IMR-90 (cell line): Measurements from ENCODE around the gene GLRX2. TPM values are rescaled to one million over a fixed set of nuclear protein-coding genes. Genes with fewer than 3 reads are reported as not detected.
A peak's percentile ranks its signal among the peaks of the same experiment; 100 is the strongest.

Experiments
- ATAC-seq: fragments of 200-7000 bp; cut with Tn5 transposase; 2 replicates; pipeline ENCODE4 v1.9.1; 2020; ENCODE audit warnings: low read depth, mild to moderate bottlenecking, moderate library complexity
- BruUV-seq: library from RNA; stranded (reverse); fragments of 400-500 nt; replicated peaks from 2 replicates; lab custom pipeline; 2021; lab: Mats Ljungman, UMichigan
- CTCF ChIA-PET: fragments of 300-600 bp; formaldehyde crosslinking; extraction: SDS; loops from one replicate; lab custom pipeline; 2021; ENCODE audit warnings: antibody characterized with exemption; lab: Yijun Ruan, JAX
- POLR2A ChIA-PET: fragments of 300-600 bp; sonication (Branson Sonifier 250); formaldehyde crosslinking; loops from one replicate; lab custom pipeline; 2022; ENCODE audit warnings: antibody characterized with exemption; ENCODE audit not compliant: unreplicated experiment; lab: Charles Lee
- DNase-seq: peaks from one replicate; pipeline ENCODE4 v3.0.0; 2013
- H2AFZ ChIP-seq: replicated peaks from 2 replicates; pipeline ENCODE3; 2013; ENCODE audit warnings: low read length, mild to moderate bottlenecking; ENCODE audit not compliant: poor library complexity
- H2AK5ac ChIP-seq: 2 replicates; pipeline ENCODE4 v1.6.1; 2013; ENCODE audit warnings: low read depth, low read length, inconsistent platforms
- H2AK9ac ChIP-seq: replicated peaks from 2 replicates; pipeline ENCODE3; 2013; ENCODE audit warnings: mild to moderate bottlenecking, low read depth, low read length, moderate library complexity; ENCODE audit not compliant: poor library complexity
- H2BK120ac ChIP-seq: 2 replicates; pipeline ENCODE4 v1.6.1; 2013; ENCODE audit warnings: low read depth, low read length, inconsistent platforms
- H2BK15ac ChIP-seq: 3 replicates; pipeline ENCODE4 v1.6.1; 2013; ENCODE audit warnings: low read depth, low read length, inconsistent platforms
- H2BK20ac ChIP-seq: 2 replicates; pipeline ENCODE4 v1.6.1; 2013; ENCODE audit warnings: low read depth, mild to moderate bottlenecking, inconsistent platforms, low read length, moderate library complexity
- H2BK5ac ChIP-seq: 2 replicates; pipeline ENCODE4 v1.6.1; 2013; ENCODE audit warnings: mild to moderate bottlenecking, low read depth, low read length, inconsistent platforms; ENCODE audit not compliant: poor library complexity, severe bottlenecking
- H3K14ac ChIP-seq: replicated peaks from 2 replicates; pipeline ENCODE4 v1.6.1; 2013; ENCODE audit warnings: low read depth, low read length, inconsistent platforms
- H3K18ac ChIP-seq: 2 replicates; pipeline ENCODE4 v1.6.1; 2013; ENCODE audit warnings: low read depth, low read length, control low read depth
- H3K23ac ChIP-seq: 2 replicates; pipeline ENCODE4 v1.6.1; 2013; ENCODE audit warnings: low read depth, low read length, inconsistent platforms
- H3K27ac ChIP-seq: 2 replicates; pipeline ENCODE4 v1.5.1; 2013; ENCODE audit warnings: mild to moderate bottlenecking, control low read depth, low read length; ENCODE audit not compliant: insufficient read depth
- H3K27me3 ChIP-seq: 2 replicates; pipeline ENCODE4 v1.6.1; 2013; ENCODE audit warnings: low read length; ENCODE audit not compliant: control insufficient read depth, insufficient read depth
- H3K36me3 ChIP-seq: 2 replicates; pipeline ENCODE4 v1.6.1; 2013; ENCODE audit warnings: low read length, mixed read lengths; ENCODE audit not compliant: control insufficient read depth, insufficient read depth
- H3K4ac ChIP-seq: 2 replicates; pipeline ENCODE4 v1.6.1; 2013; ENCODE audit warnings: low read depth, low read length, inconsistent platforms
- H3K4me1 ChIP-seq: 2 replicates; pipeline ENCODE4 v1.6.1; 2013; ENCODE audit warnings: low read length, mixed read lengths; ENCODE audit not compliant: control insufficient read depth, insufficient read depth
- H3K4me2 ChIP-seq: 2 replicates; pipeline ENCODE4 v1.6.1; 2013; ENCODE audit warnings: low read depth, mild to moderate bottlenecking, control low read depth, low read length, moderate library complexity
- H3K4me3 ChIP-seq: 2 replicates; pipeline ENCODE4 v1.5.1; 2013; ENCODE audit warnings: low read depth, mild to moderate bottlenecking, control low read depth, low read length, moderate library complexity; ENCODE audit not compliant: insufficient read depth
- H3K56ac ChIP-seq: 2 replicates; pipeline ENCODE4 v1.6.1; 2013; ENCODE audit warnings: low read length, inconsistent platforms; ENCODE audit not compliant: insufficient read depth; ENCODE audit errors: extremely low read depth
- H3K79me1 ChIP-seq, 2 experiments: 2 replicates each; pipeline ENCODE4 v1.6.1; 2013; ENCODE audit warnings: low read length in 2 of 2, inconsistent platforms in 1 of 2, low read depth in 1 of 2
- H3K9ac ChIP-seq: 2 replicates; pipeline ENCODE4 v1.6.1; 2013; ENCODE audit warnings: low read depth, low read length, control low read depth
- H3K9me1 ChIP-seq: 2 replicates; pipeline ENCODE4 v1.6.1; 2013; ENCODE audit warnings: low read length, inconsistent platforms; ENCODE audit not compliant: insufficient read depth
- H3K9me3 ChIP-seq: 2 replicates; pipeline ENCODE4 v1.6.1; 2013; ENCODE audit warnings: low read length; ENCODE audit not compliant: control insufficient read depth, insufficient read depth
- H4K20me1 ChIP-seq: 2 replicates; pipeline ENCODE4 v1.6.1; 2013; ENCODE audit warnings: low read length, inconsistent platforms; ENCODE audit not compliant: insufficient read depth
- H4K5ac ChIP-seq: 2 replicates; pipeline ENCODE4 v1.6.1; 2013; ENCODE audit warnings: mild to moderate bottlenecking, low read depth, low read length, control low read depth
- H4K8ac ChIP-seq, 2 experiments: 2 replicates each; pipeline ENCODE4 v1.6.1; 2013; ENCODE audit warnings: low read depth in 2 of 2, low read length in 2 of 2, control low read depth in 1 of 2, inconsistent platforms in 1 of 2
- H4K91ac ChIP-seq: 2 replicates; pipeline ENCODE4 v1.6.1; 2013; ENCODE audit warnings: low read depth, low read length, inconsistent platforms; ENCODE audit not compliant: insufficient read depth
- BHLHE40 ChIP-seq: fragments of 150-350 bp; IDR thresholded peaks from 2 replicates; pipeline ENCODE4 v1.6.1; 2016; ENCODE audit warnings: mild to moderate bottlenecking, low read depth, low read length
- CEBPB ChIP-seq: IDR thresholded peaks from 2 replicates; pipeline ENCODE4 v1.6.1; 2012; ENCODE audit warnings: low read depth, low read length, improper control_type of control experiment
- CHD1 ChIP-seq: IDR thresholded peaks from 2 replicates; pipeline ENCODE4 v1.6.1; 2012; ENCODE audit warnings: low read depth, low read length, improper control_type of control experiment
- ELK1 ChIP-seq: fragments of 150-350 bp; IDR thresholded peaks from 2 replicates; pipeline ENCODE4 v1.6.1; 2016; ENCODE audit warnings: low read depth, mild to moderate bottlenecking, low read length, moderate library complexity, borderline replicate concordance
- FOS ChIP-seq: fragments of 150-350 bp; IDR thresholded peaks from 2 replicates; pipeline ENCODE4 v1.6.1; 2016; ENCODE audit warnings: low read depth, low read length
- MAFK ChIP-seq: IDR thresholded peaks from 2 replicates; pipeline ENCODE4 v1.6.1; 2012; ENCODE audit warnings: low read depth, low read length, improper control_type of control experiment
- MAZ ChIP-seq: IDR thresholded peaks from 2 replicates; pipeline ENCODE4 v1.6.1; 2012; ENCODE audit warnings: low read depth, mild to moderate bottlenecking, low read length, improper control_type of control experiment, moderate library complexity, borderline replicate concordance
- MXI1 ChIP-seq: IDR thresholded peaks from 2 replicates; pipeline ENCODE4 v1.6.1; 2012; ENCODE audit warnings: low read depth, mild to moderate bottlenecking, low read length, moderate library complexity, borderline replicate concordance
- NFE2L2 ChIP-seq: fragments of 150-350 bp; IDR thresholded peaks from 2 replicates; pipeline ENCODE4 v1.6.1; 2016; ENCODE audit warnings: low read depth, mild to moderate bottlenecking, low read length
- POLR2A ChIP-seq: IDR thresholded peaks from 2 replicates; pipeline ENCODE4 v1.6.1; 2012; ENCODE audit warnings: mild to moderate bottlenecking, low read depth, low read length
- RAD21 ChIP-seq: IDR thresholded peaks from 2 replicates; pipeline ENCODE4 v1.6.1; 2012; ENCODE audit warnings: low read length, improper control_type of control experiment
- RCOR1 ChIP-seq: IDR thresholded peaks from 2 replicates; pipeline ENCODE4 v1.6.1; 2012; ENCODE audit warnings: mild to moderate bottlenecking, low read length, improper control_type of control experiment; ENCODE audit not compliant: insufficient replicate concordance
- RFX5 ChIP-seq: IDR thresholded peaks from 2 replicates; pipeline ENCODE4 v1.8.0; 2012; ENCODE audit warnings: low read depth, mild to moderate bottlenecking, low read length, moderate library complexity
- SMC3 ChIP-seq: fragments of 150-350 bp; IDR thresholded peaks from 2 replicates; pipeline ENCODE4 v1.6.1; 2016; ENCODE audit warnings: low read depth, mild to moderate bottlenecking, antibody characterized with exemption, low read length, moderate library complexity
- WGBS, 2 experiments: methylation state at CpG; one replicate each; pipeline versions ENCODE4 v1.1.5 to v1.1.7; 2013; ENCODE audit warnings: missing lambda C conversion rate in 2 of 2; ENCODE audit not compliant: insufficient read length in 1 of 2; ENCODE audit errors: extremely low coverage in 2 of 2; 5-methylcytosine and 5-hydroxymethylcytosine counted together
- dilution Hi-C: fragments of 300-500 bp; cut with HindIII; formaldehyde crosslinking; loops from one replicate; pipeline ENCODE4 v1.14.3; 2018; ENCODE audit warnings: low sequenced_read_pairs; ENCODE audit not compliant: unreplicated experiment
- in situ Hi-C: fragments of 300-500 bp; cut with MboI; formaldehyde crosslinking; loops from 3 replicates; pipeline ENCODE4 v1.14.3; 2019; ENCODE audit warnings: low sequenced_read_pairs, inconsistent platforms, mixed read lengths
- intact Hi-C: fragments of 100-400 bp; cut with micrococcal nuclease; formaldehyde crosslinking; loops from 2 replicates; pipeline ENCODE4 v1.10.0; 2022
- polyA plus RNA-seq, 3 experiments: library from polyadenylated mRNA; depleted of rRNA; stranded (reverse); fragments of >200 nt; gene quantifications; 2 replicates each; pipeline ENCODE4 v1.2.3, GENCODE V29; 2012; ENCODE audit warnings: low replicate concordance in 1 of 3
- total RNA-seq: library from RNA; depleted of rRNA; stranded (reverse); fragments of >200 nt; gene quantifications from 2 replicates; pipeline ENCODE4 v1.2.3, GENCODE V29; 2012
- TF ChIP-seq, protein P1 (sequence below): fragments of 150-350 bp; IDR thresholded peaks from 2 replicates; pipeline ENCODE4 v1.6.1; 2017; ENCODE audit warnings: mild to moderate bottlenecking, antibody characterized with exemption, low read length, low read depth
- TF ChIP-seq, protein P2 (sequence below): conservative IDR thresholded peaks from 2 replicates; pipeline ENCODE4 v1.5.1; 2012; ENCODE audit warnings: mild to moderate bottlenecking, low read depth, low read length, improper control_type of control experiment

GLRX2 gene
- total and polyA plus RNA-seq, 2 of the 4 experiments (the other 2 are of a cell fraction), result 2.0 to 15.9 TPM

- TF ChIP-seq MAFK (no peak), RFX5 (no peak), RCOR1 (no peak), CHD1 (no peak), CEBPB (no peak), NFE2L2 (no peak), ELK1 (no peak), POLR2A (no peak), BHLHE40 (no peak), FOS (no peak), MAZ (no peak), MXI1 (no peak), SMC3 (peak; percentile 9; the same call in 1 of the 2 replicates), RAD21 (peak; percentile 55)
- TF ChIP-seq, protein P1, sequence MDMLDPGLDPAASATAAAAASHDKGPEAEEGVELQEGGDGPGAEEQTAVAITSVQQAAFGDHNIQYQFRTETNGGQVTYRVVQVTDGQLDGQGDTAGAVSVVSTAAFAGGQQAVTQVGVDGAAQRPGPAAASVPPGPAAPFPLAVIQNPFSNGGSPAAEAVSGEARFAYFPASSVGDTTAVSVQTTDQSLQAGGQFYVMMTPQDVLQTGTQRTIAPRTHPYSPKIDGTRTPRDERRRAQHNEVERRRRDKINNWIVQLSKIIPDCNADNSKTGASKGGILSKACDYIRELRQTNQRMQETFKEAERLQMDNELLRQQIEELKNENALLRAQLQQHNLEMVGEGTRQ, result no peak
- TF ChIP-seq, protein P2, sequence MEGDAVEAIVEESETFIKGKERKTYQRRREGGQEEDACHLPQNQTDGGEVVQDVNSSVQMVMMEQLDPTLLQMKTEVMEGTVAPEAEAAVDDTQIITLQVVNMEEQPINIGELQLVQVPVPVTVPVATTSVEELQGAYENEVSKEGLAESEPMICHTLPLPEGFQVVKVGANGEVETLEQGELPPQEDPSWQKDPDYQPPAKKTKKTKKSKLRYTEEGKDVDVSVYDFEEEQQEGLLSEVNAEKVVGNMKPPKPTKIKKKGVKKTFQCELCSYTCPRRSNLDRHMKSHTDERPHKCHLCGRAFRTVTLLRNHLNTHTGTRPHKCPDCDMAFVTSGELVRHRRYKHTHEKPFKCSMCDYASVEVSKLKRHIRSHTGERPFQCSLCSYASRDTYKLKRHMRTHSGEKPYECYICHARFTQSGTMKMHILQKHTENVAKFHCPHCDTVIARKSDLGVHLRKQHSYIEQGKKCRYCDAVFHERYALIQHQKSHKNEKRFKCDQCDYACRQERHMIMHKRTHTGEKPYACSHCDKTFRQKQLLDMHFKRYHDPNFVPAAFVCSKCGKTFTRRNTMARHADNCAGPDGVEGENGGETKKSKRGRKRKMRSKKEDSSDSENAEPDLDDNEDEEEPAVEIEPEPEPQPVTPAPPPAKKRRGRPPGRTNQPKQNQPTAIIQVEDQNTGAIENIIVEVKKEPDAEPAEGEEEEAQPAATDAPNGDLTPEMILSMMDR, result peak; percentile 47
- no TSS peak for BruUV-seq
- dilution Hi-C loops, result no loop called here
Observed at GRCh38 chr1:193143285-193143684, 38.1 kb upstream of the GLRX2 start.

More at GRCh38 chr1:193143285-193143684, 38.1 kb upstream of the GLRX2 start:
- no peak overlapping the region for H3K4me2 ChIP-seq
- no peak overlapping the region for H2BK15ac ChIP-seq
- no peak overlapping the region for H3K9ac ChIP-seq
- intact Hi-C loops (no loop called here), in situ Hi-C loops (no loop called here)
- H2AFZ ChIP-seq, result no peak overlapping the region
- ChIA-PET POLR2A (no interaction called here), CTCF (interaction anchor here (0.6 to 0.7 kb wide), 2 partner anchors 404 to 453 kb away, joined by 3 read pairs; no protein-coding TSS in a partner anchor)
- H3K4me1 ChIP-seq, result no peaks in the 10 kb centered on the region
- no peak overlapping the region for H3K18ac ChIP-seq
- no peak overlapping the region for H2BK120ac ChIP-seq
- H3K36me3 ChIP-seq, result peaks cover 27% of the 10 kb centered on the region
- H3K9me1 ChIP-seq, result no peaks in the 10 kb centered on the region
- no peak overlapping the region for H2AK9ac ChIP-seq
- H3K23ac ChIP-seq, result no peak overlapping the region
- no CpG with 5 or more reads among the region's 1 CpG for WGBS, 2 experiments
- H2BK20ac ChIP-seq, result no peak overlapping the region
- H2BK5ac ChIP-seq, result no peak overlapping the region
- no peak overlapping the region for H3K4me3 ChIP-seq
- peaks cover 9% of the 10 kb centered on the region; the same call in 1 of the 2 replicates for H4K20me1 ChIP-seq
- peaks cover 25 to 28% of the 10 kb centered on the region in 2 experiments; a peak in 3 of 4 replicates for H3K79me1 ChIP-seq
- H4K8ac ChIP-seq, result no peak overlapping the region
- peak; percentile 27; the same call in 1 of the 2 replicates for ATAC-seq
- no peaks in the 10 kb centered on the region for H3K27me3 ChIP-seq
- no peak overlapping the region for H3K56ac ChIP-seq
- no peaks in the 10 kb centered on the region for H3K9me3 ChIP-seq
- DNase-seq, result peak; percentile 41
- no peak overlapping the region for H4K91ac ChIP-seq
- no peak overlapping the region for H3K14ac ChIP-seq
- no peak overlapping the region for H4K5ac ChIP-seq
- no peak overlapping the region for H3K4ac ChIP-seq
- no peak overlapping the region for H2AK5ac ChIP-seq
- H3K27ac ChIP-seq, result no peak overlapping the region
